ENCODE measurements around the gene TICAM1.
"Not testable (repeated sequence)": the region's sequence is repeated elsewhere in the genome, so short reads cannot be mapped to it uniquely, and the experiment has no call there.

The TICAM1 gene

GRCh38 chr19:4801085-4801619 is 30.4 kb downstream of the TICAM1 start:
- no peak overlapping the region for H3K4me3 Mint-ChIP-seq
- H3K27ac Mint-ChIP-seq: no peak overlapping the region
- H3K4me1 Mint-ChIP-seq (ENCODE audit: low read depth): peaks cover 8% of the 10 kb centered on the region
- H3K27me3 Mint-ChIP-seq: no peaks in the 10 kb centered on the region
- H3K36me3 Mint-ChIP-seq: no peaks in the 10 kb centered on the region
- H3K9me3 Mint-ChIP-seq (ENCODE audit: low read depth): no peaks in the 10 kb centered on the region

- Mint-ChIP-seq H3K27ac (no peak overlapping the region), H3K4me3 (no peak overlapping the region), H3K36me3 (no peaks in the 10 kb centered on the region), H3K4me1 (ENCODE audit: low read depth) (peaks cover 8% of the 10 kb centered on the region), H3K27me3 (no peaks in the 10 kb centered on the region), H3K9me3 (ENCODE audit: low read depth) (no peaks in the 10 kb centered on the region)
These were observed 30.9 kb downstream of the TICAM1 start for GRCh38 chr19:4800591-4801081.

- no peaks in the 10 kb centered on the region for H3K36me3 Mint-ChIP-seq
- H3K4me1 Mint-ChIP-seq (ENCODE audit: low read depth): peaks cover 33% of the 10 kb centered on the region
- peak overlapping the region; percentile 61 for H3K27ac Mint-ChIP-seq
- H3K27me3 Mint-ChIP-seq: no peaks in the 10 kb centered on the region
- H3K9me3 Mint-ChIP-seq (ENCODE audit: low read depth): no peaks in the 10 kb centered on the region
- peak overlapping the region; percentile 79 for H3K4me3 Mint-ChIP-seq
These were observed 36.1 kb downstream of the TICAM1 start for GRCh38 chr19:4795400-4795799.

- H3K9me3 Mint-ChIP-seq (ENCODE audit: low read depth): no peaks in the 10 kb centered on the region
- H3K4me3 Mint-ChIP-seq: peak overlapping the region; percentile 30
- no peaks in the 10 kb centered on the region for H3K27me3 Mint-ChIP-seq
- H3K27ac Mint-ChIP-seq: no peak overlapping the region
- peaks cover 33% of the 10 kb centered on the region for H3K4me1 Mint-ChIP-seq (ENCODE audit: low read depth)
- H3K36me3 Mint-ChIP-seq: no peaks in the 10 kb centered on the region
These were observed 36.5 kb downstream of the TICAM1 start for GRCh38 chr19:4794971-4795370.

- H3K36me3 Mint-ChIP-seq; H3K9me3 Mint-ChIP-seq (ENCODE audit: low read depth); H3K27me3 Mint-ChIP-seq: not testable (repeated sequence)
- H3K4me3 Mint-ChIP-seq: peak overlapping the region; percentile 89
- peaks cover 30% of the 10 kb centered on the region for H3K4me1 Mint-ChIP-seq (ENCODE audit: low read depth)
- H3K27ac Mint-ChIP-seq: peak overlapping the region; percentile 16
These were observed 38.2 kb downstream of the TICAM1 start for GRCh38 chr19:4793278-4793677.

GRCh38 chr19:4792866-4793195 is 38.7 kb downstream of the TICAM1 start:
- peak overlapping the region; percentile 89 for H3K4me3 Mint-ChIP-seq
- H3K27ac Mint-ChIP-seq: peak overlapping the region; percentile 82
- H3K27me3 Mint-ChIP-seq; H3K9me3 Mint-ChIP-seq (ENCODE audit: low read depth); H3K36me3 Mint-ChIP-seq: not testable (repeated sequence)
- H3K4me1 Mint-ChIP-seq (ENCODE audit: low read depth): peaks cover 30% of the 10 kb centered on the region

- not testable (repeated sequence) for H3K9me3 Mint-ChIP-seq (ENCODE audit: low read depth); H3K36me3 Mint-ChIP-seq; H3K27me3 Mint-ChIP-seq
- peak overlapping the region; percentile 89 for H3K4me3 Mint-ChIP-seq
- H3K27ac Mint-ChIP-seq: peak overlapping the region; percentile 85
- peaks cover 30% of the 10 kb centered on the region for H3K4me1 Mint-ChIP-seq (ENCODE audit: low read depth)
These were observed 39.3 kb downstream of the TICAM1 start for GRCh38 chr19:4792019-4792865.

GRCh38 chr19:4791183-4792018 is 40.1 kb downstream of the TICAM1 start, which contains the start of gene FEM1A:
Gene FEM1A, plus strand, starts transcription at chr19:4791734. Its CDS starts 121 bp downstream, at chr19:4791855.
- H3K27ac Mint-ChIP-seq: peak within 1 kb of the TSS; percentile 85
- H3K27me3 Mint-ChIP-seq: no peaks in the 10 kb centered on the region
- H3K9me3 Mint-ChIP-seq (ENCODE audit: low read depth): no peaks in the 10 kb centered on the region
- H3K36me3 Mint-ChIP-seq: no peaks in the 10 kb centered on the region
- H3K4me1 Mint-ChIP-seq (ENCODE audit: low read depth): peaks cover 25% of the 10 kb centered on the region
- H3K4me3 Mint-ChIP-seq: peak within 1 kb of the TSS; percentile 89

- H3K9me3 Mint-ChIP-seq (ENCODE audit: low read depth); H3K27ac Mint-ChIP-seq; H3K36me3 Mint-ChIP-seq; H3K27me3 Mint-ChIP-seq; H3K4me1 Mint-ChIP-seq (ENCODE audit: low read depth); H3K4me3 Mint-ChIP-seq: not testable (repeated sequence)
These were observed 45.0 kb downstream of the TICAM1 start for GRCh38 chr19:4786412-4787016.

GRCh38 chr19:4781801-4782200 is 49.7 kb downstream of the TICAM1 start:
- Mint-ChIP-seq H3K4me3 (no peak overlapping the region), H3K36me3 (peaks cover 4% of the 10 kb centered on the region), H3K4me1 (ENCODE audit: low read depth) (no peaks in the 10 kb centered on the region), H3K27me3 (peaks cover 7% of the 10 kb centered on the region), H3K9me3 (ENCODE audit: low read depth) (no peaks in the 10 kb centered on the region), H3K27ac (no peak overlapping the region)

- Mint-ChIP-seq H3K4me1 (ENCODE audit: low read depth) (no peaks in the 10 kb centered on the region), H3K4me3 (no peak overlapping the region)
These were observed 50.7 kb downstream of the TICAM1 start for GRCh38 chr19:4780860-4781259.

GRCh38 chr19:4778124-4778523 is 53.4 kb downstream of the TICAM1 start:
- H3K4me3 Mint-ChIP-seq; H3K9me3 Mint-ChIP-seq (ENCODE audit: low read depth); H3K27ac Mint-ChIP-seq; H3K4me1 Mint-ChIP-seq (ENCODE audit: low read depth); H3K36me3 Mint-ChIP-seq: not testable (repeated sequence)
- H3K27me3 Mint-ChIP-seq: peaks cover 15% of the 10 kb centered on the region

More at GRCh38 chr19:4780860-4781259, 50.7 kb downstream of the TICAM1 start:
- peaks cover 8% of the 10 kb centered on the region for H3K27me3 Mint-ChIP-seq
- H3K9me3 Mint-ChIP-seq (ENCODE audit: low read depth): no peaks in the 10 kb centered on the region
- H3K27ac Mint-ChIP-seq: no peak overlapping the region
- H3K36me3 Mint-ChIP-seq: peaks cover 4% of the 10 kb centered on the region

- H3K36me3 Mint-ChIP-seq: peaks cover 6% of the 10 kb centered on the region
- H3K27me3 Mint-ChIP-seq: peaks cover 15% of the 10 kb centered on the region
- H3K4me3 Mint-ChIP-seq: no peak overlapping the region
- no peaks in the 10 kb centered on the region for H3K4me1 Mint-ChIP-seq (ENCODE audit: low read depth)
- H3K9me3 Mint-ChIP-seq (ENCODE audit: low read depth): no peaks in the 10 kb centered on the region
- no peak overlapping the region for H3K27ac Mint-ChIP-seq
These were observed 54.9 kb downstream of the TICAM1 start for GRCh38 chr19:4776436-4777211.

GRCh38 chr19:4775627-4776152 is 55.8 kb downstream of the TICAM1 start:
- Mint-ChIP-seq H3K27ac (no peak overlapping the region), H3K9me3 (ENCODE audit: low read depth) (no peaks in the 10 kb centered on the region), H3K4me3 (no peak overlapping the region), H3K4me1 (ENCODE audit: low read depth) (no peaks in the 10 kb centered on the region), H3K27me3 (peaks cover 13% of the 10 kb centered on the region), H3K36me3 (peaks cover 2% of the 10 kb centered on the region)
